ENCODE measurements around the gene SIPA1L3. TPM values are rescaled to one million over a fixed set of nuclear protein-coding genes. Genes with fewer than 3 reads are reported as not detected.

Gene SIPA1L3
- total RNA-seq, 6 experiments from 2014 or later: 9.1 to 20.4 (median 14.9) TPM

GRCh38 chr19:38243279-38243673 is 336.3 kb downstream of the SIPA1L3 start:
- no peak overlapping the region for H3K27ac ChIP-seq
- H3K9me3 ChIP-seq: no peaks in the 10 kb centered on the region
- H3K36me3 ChIP-seq: no peaks in the 10 kb centered on the region
- intact Hi-C loops (cut with DNase I): no loop called here
- H3K4me1 ChIP-seq: no peaks in the 10 kb centered on the region
- H3K4me3 ChIP-seq: no peak overlapping the region
- DNase-seq (no peak), ATAC-seq (no peak)
- no peak for TF ChIP-seq CTCF (IDR thresholded peaks at IDR 0.05)
- no peak for TF ChIP-seq POLR2A (IDR thresholded peaks at IDR 0.05)
- 41% methylated on average over 13 of the region's 15 CpGs for WGBS (ENCODE audit: insufficient coverage, low coverage, low lambda C conversion rate, missing lambda C conversion rate)
- H3K27me3 ChIP-seq: no peaks in the 10 kb centered on the region

DNA sequence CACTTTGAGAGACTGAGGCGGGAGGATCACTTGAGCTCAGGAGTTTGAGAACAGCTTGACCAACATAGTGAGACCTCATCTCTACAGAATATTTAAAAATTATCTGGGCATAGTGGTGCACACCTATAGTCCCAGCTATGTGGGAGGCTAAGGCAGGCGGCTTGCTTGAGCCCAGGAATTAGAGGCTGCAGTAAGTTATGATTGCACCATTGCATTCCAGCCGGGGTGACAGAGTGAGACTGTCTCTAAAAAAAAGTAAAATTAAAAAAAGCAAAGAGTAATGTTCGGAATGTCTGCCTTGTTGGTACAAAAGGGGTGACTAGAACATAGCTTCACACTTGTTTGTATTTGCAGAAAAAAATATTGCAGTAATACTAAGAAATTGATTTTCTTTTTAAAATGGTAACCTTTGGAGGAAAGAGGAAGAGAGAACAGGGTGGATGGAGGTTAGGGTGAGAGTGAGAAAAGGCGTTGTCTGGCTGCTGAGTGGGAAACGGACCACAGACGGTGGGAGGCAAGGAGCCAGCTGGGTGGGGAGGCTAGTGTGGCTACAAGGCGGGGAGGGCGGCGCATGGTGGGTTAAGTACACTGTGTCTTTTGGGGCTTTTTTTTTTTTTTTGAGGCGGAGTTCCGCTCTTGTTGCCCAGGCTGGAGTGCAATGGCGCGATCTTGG is 339.0 kb downstream of the SIPA1L3 start:
- 62% methylated on average over 12 of the region's 14 CpGs for WGBS (ENCODE audit: insufficient coverage, low coverage, low lambda C conversion rate, missing lambda C conversion rate)
- Histone ChIP-seq H3K4me1 (peaks cover 0 to 10% (median 0%) of the 10 kb centered on the region in 4 donors), H3K27ac (no peak overlapping the region), H3K36me3 (no peaks in the 10 kb centered on the region), H3K4me3 (no peak overlapping the region), H3K27me3 (no peaks in the 10 kb centered on the region), H3K9me3 (no peaks in the 10 kb centered on the region)
- DNase-seq: no peak
- TF ChIP-seq CTCF (IDR thresholded peaks at IDR 0.05) (no peak), POLR2A (IDR thresholded peaks at IDR 0.05) (no peak)
- no peak for ATAC-seq
- intact Hi-C loops (cut with DNase I): loop anchor here in 1 of 2 donors (2.0 kb wide), 1 partner anchor 89 kb away; the partner anchor contains the start of gene CATSPERG

DNA sequence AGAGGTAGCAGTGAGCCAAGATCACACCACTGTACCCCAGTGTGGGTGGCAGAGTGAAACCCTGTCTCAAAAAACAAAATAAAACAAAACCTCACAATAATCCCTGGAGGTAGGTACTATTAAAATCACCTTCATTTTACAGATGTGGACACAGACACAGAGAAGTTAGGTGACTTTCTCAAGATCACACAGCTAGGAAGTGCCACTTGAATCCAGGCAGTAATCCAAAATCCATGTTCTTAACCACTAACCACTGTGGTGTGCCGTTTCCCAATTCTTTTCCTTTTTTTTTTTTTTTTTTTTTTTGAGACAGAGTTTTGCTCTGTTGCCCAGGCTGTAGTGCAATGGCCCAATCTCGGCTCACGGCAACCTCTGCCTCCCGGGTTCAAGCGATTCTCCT is 340.1 kb downstream of the SIPA1L3 start:
- no peak for ATAC-seq
- TF ChIP-seq CTCF (IDR thresholded peaks at IDR 0.05): no peak
- no peak for TF ChIP-seq POLR2A (IDR thresholded peaks at IDR 0.05)
- Histone ChIP-seq H3K9me3 (no peaks in the 10 kb centered on the region), H3K27me3 (no peaks in the 10 kb centered on the region), H3K4me1 (peaks cover 0 to 10% (median 0%) of the 10 kb centered on the region in 4 donors), H3K27ac (no peak overlapping the region), H3K4me3 (no peak overlapping the region), H3K36me3 (no peaks in the 10 kb centered on the region)
- no peak for DNase-seq
- 88% methylated on average over 3 of the region's 5 CpGs for WGBS (ENCODE audit: insufficient coverage, low coverage, low lambda C conversion rate, missing lambda C conversion rate)
- intact Hi-C loops (cut with DNase I): no loop called here

DNA sequence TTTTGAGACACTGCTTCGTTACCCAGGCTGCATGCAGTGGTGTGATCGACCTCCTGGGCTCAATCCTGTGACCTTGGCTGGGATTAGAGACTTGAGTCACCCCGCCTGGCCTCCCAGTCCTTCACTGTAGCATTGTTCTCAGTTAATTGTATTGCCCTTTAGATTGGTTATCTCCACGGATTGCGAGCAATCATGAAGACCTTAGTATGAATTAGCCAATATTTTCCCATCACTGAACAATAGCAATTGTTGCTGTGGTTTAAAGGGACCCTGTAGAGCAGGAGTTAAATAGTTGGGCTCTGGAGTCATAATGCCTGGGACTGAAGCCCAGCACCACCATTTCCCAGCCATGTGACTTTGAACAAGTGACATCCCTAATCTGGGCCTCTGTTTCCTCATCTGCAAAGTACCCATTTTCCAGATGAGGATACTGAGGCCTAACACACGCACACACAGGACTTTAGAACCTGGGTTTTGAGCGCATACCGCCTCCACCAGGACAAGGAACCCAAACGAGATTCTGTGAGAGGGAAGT is 340.8 kb downstream of the SIPA1L3 start:
- DNase-seq (no peak), ATAC-seq (no peak)
- Histone ChIP-seq H3K27ac (no peak overlapping the region), H3K4me3 (no peak overlapping the region), H3K4me1 (peaks cover 0 to 10% (median 0%) of the 10 kb centered on the region in 4 donors), H3K36me3 (no peaks in the 10 kb centered on the region), H3K9me3 (no peaks in the 10 kb centered on the region), H3K27me3 (no peaks in the 10 kb centered on the region)
- TF ChIP-seq POLR2A (IDR thresholded peaks at IDR 0.05) (no peak), CTCF (IDR thresholded peaks at IDR 0.05) (no peak)
- intact Hi-C loops (cut with DNase I): no loop called here
- 67% methylated on average over 6 of the region's 9 CpGs for WGBS (ENCODE audit: insufficient coverage, low coverage, low lambda C conversion rate, missing lambda C conversion rate)
